HG02973 (cell line): ENCODE results near the gene OTC.

ENCODE experiments used
- ATAC-seq: cut with Tn5 transposase; IDR thresholded peaks from one replicate; pipeline ENCODE4 v1.9.1; 2021; ENCODE audit warnings: moderate library complexity; ENCODE audit not compliant: unreplicated experiment

The OTC gene

GRCh38 chrX:38352362-38352761, at the start of gene OTC:
OTC (plus strand) TSS chrX:38352604; CDS start chrX:38352697, 93 bp downstream.
- no peak for ATAC-seq

GRCh38 chrX:38304010-38304409, 48.4 kb upstream of the OTC start:
- ATAC-seq: no peak

GRCh38 chrX:38305971-38306370, 46.4 kb upstream of the OTC start:
- no peak for ATAC-seq

- no peak for ATAC-seq
These were observed 40.7 kb upstream of the OTC start for GRCh38 chrX:38311743-38312142.

- no peak for ATAC-seq
These were observed 40.0 kb upstream of the OTC start for GRCh38 chrX:38312436-38312835.

- ATAC-seq: no peak
These were observed 39.2 kb upstream of the OTC start for GRCh38 chrX:38313190-38313589.

GRCh38 chrX:38315186-38315585, 37.2 kb upstream of the OTC start:
- no peak for ATAC-seq

- no peak for ATAC-seq
These were observed 34.2 kb upstream of the OTC start for GRCh38 chrX:38318196-38318595.

GRCh38 chrX:38318606-38319005, 33.8 kb upstream of the OTC start:
- ATAC-seq: no peak

- ATAC-seq: no peak
These were observed 31.6 kb upstream of the OTC start for GRCh38 chrX:38320819-38321218.

- ATAC-seq: no peak
These were observed 26.3 kb upstream of the OTC start for GRCh38 chrX:38326086-38326485.

- peak; percentile 96 for ATAC-seq
These were observed 25.2 kb upstream of the OTC start, which contains the start of gene RPGR for GRCh38 chrX:38327007-38327774. RPGR (minus strand) TSS chrX:38327509; CDS start chrX:38327367, 142 bp downstream.

- ATAC-seq: peak; percentile 0
These were observed 24.7 kb upstream of the OTC start for GRCh38 chrX:38327775-38328081.

- peak; percentile 76 for ATAC-seq
These were observed 19.9 kb upstream of the OTC start for GRCh38 chrX:38332505-38332904.

- no peak for ATAC-seq
These were observed 17.0 kb upstream of the OTC start for GRCh38 chrX:38335382-38335781.

GRCh38 chrX:38336538-38337240, 15.7 kb upstream of the OTC start:
- ATAC-seq: no peak

GRCh38 chrX:38341442-38341841, 11.0 kb upstream of the OTC start:
- no peak for ATAC-seq

- ATAC-seq: no peak
These were observed 9.3 kb upstream of the OTC start for GRCh38 chrX:38342853-38343778.

GRCh38 chrX:38346150-38346549, 6.3 kb upstream of the OTC start:
- no peak for ATAC-seq

GRCh38 chrX:38347136-38347535, 5.3 kb upstream of the OTC start:
- peak; percentile 91 for ATAC-seq

GRCh38 chrX:38351346-38351745, 1.1 kb upstream of the OTC start:
- ATAC-seq: no peak
